GM21515 (cell line): ENCODE results near the gene AVPI1.

Experiments
- ATAC-seq: cut with Tn5 transposase; IDR thresholded peaks from one replicate; pipeline ENCODE4 v1.9.1; 2021; ENCODE audit not compliant: unreplicated experiment

AVPI1 gene, protein sequence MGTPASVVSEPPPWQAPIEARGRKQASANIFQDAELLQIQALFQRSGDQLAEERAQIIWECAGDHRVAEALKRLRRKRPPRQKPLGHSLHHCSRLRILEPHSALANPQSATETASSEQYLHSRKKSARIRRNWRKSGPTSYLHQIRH

DNA sequence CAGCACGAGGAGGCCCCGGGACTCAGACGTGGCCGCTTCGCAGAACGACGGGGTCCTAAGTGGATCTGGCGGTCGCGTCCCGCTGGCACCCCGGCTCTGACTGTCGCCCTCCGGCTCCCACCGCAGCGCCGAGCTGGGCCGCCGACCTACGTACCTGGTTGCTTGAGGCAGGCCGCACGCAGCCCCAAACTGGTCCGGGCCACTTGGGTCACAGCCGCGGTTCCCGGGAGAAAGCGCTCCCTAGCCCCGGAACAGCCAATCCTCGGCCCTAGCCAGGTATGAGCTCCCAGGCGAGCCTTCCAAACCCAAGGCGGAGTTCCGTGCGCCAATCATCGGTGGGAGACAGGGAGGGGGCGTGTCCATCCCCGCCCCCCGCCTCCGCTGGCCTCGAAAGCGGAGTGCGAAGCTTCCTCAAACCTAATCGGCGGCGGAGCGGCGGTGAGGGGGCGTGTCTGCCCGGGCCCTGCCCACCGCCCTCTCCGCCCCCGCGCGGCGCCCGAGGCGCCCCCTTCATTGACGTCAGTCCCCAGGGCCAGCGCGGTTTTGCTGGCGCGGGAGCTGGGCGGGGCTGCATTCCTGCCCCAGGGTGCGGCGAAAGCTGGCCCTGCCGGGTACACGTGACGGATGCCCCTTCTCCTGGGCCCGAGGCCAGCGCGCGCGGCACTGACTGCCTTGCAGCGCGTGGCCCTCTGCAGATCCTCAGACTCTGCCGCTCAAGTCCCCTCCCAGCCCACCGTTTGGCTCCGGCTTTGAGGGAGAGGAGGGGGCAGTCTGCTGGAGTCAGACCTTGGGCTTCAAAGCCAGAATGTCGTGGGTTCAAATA lies at the start of gene AVPI1:
Gene AVPI1, minus strand, starts transcription at position 280 of the 823 bp plus-strand sequence. CDS start 7,336 bp downstream, outside the sequence.
- ATAC-seq, result peak; percentile 94

DNA sequence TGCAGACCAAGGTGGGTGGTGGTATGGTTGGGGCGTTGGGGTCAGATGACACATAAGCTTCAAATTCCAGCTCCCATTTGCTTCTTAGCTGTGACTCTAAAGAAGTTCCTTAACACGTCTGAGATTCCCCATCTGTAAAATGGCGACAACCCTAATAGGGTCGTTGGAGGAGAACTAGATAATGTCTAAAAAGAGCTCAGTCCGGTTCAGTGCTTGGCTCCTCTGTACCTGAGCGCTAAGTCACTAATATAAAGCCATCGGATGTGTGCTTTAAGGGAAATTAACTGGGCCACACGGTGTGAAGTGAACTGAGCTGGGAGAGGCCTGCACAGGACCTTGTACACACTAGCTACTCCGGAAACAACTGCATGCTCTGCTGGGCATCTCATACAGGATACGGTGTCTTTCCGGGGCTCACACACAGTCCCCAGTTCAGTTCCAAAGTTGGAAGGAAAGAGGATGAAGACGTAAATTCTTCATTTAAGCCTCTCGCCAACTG lies 49.4 kb upstream of the AVPI1 start:
- ATAC-seq, result peak; percentile 29

DNA sequence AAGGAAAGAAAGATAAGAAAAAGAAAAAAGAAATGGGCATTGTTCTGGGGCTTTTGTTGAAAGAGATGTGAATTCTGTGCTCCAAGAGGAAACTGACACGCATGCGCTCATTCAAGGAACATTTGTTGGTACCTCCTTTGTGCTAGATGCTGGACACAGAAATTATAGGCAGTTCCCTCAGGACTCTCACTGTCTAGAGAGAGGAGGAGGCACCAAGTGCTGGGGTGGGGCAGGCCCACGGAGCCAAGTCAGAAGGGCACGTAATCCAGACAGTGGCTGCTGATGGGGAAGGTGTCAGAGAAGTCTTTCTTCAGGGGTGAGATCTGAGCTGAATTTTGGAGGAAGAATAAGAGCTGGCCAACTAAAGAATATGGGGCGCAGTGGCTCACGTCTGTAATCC lies 47.0 kb upstream of the AVPI1 start:
- ATAC-seq, result no peak

DNA sequence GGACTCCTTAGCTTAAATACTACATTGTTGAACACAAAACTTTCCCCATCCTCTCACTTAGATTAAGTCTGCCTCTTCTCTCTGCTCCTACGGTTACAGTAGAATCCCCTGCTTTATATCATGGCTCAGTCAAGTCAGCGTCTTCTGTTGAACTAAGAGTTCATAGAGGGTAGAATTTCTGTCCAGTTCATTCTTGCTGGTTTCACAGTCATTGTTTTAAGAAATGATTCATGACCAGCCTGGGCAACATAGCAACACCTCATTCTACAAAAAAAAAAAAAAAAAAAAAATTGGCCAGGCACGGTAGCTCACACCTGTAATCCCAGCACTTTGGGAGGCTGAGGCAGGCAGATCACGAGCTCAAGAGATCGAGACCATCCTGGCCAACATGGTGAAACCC lies 46.2 kb upstream of the AVPI1 start:
- ATAC-seq, result no peak

DNA sequence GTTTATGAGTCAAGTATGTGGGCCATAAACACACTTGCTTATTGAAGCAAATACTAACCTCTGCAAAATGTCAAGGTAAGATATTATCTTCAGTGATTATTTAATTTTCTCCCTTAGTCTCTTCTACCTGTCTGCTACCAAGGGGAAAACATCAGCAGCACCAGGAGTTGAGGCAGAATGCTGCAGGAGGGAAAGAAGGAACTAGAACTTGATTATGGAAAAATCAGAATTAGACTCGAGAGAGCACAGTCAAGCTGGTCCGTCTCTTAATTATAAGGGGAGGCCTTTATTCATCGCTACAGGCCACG lies 45.0 kb upstream of the AVPI1 start:
- ATAC-seq, result no peak

DNA sequence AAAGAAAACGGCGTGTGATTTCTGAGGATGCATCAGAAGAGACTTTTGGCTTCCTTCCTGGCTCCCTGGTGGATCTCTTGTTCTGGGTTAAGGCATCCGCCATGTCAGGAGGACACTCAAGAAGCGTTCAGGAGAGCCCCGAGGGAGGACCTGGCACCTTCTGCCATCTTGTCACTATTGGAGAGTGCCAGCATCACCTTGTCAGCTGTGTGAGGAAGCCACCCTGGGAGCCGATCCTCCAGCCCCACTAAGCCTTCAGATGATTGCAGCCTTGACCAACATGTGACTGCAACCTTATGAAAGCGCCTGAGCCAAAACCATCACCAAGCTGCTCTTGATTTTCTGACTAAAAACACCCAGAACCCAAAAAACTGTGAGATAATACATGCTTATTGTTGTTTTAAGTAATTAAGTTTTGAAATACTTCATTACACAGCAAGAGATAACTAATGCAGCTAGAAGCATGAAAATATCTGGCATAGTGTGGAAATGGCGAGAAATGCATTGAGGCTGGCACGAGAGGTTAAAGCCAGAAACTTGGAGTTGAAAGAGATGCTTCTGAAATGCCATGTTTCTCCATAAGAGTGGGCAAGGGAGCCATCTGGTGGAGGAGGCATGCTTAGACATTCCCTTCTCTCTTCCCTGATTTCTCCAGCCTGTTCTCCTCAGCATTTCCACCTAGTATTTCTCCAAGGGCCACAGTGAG lies 44.5 kb upstream of the AVPI1 start:
- no peak for ATAC-seq

DNA sequence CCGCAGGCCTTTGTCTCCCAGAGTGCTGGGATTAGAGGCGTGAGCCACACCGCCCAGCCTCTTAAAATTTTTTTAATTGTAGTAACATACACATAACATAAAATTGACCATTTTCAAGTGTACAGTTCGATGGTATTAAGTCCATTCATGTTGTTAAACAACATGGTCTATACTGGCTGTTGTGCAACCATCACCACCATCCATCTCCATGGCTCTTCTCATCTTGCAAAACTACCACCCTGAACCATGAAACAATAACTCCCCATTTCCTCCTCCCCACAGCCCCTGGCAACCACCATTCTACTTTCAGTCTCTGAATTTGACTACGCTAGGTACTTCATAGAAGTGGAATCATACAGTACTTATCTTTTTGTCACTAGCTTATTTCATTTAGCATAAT lies 42.0 kb upstream of the AVPI1 start:
- ATAC-seq, result no peak

DNA sequence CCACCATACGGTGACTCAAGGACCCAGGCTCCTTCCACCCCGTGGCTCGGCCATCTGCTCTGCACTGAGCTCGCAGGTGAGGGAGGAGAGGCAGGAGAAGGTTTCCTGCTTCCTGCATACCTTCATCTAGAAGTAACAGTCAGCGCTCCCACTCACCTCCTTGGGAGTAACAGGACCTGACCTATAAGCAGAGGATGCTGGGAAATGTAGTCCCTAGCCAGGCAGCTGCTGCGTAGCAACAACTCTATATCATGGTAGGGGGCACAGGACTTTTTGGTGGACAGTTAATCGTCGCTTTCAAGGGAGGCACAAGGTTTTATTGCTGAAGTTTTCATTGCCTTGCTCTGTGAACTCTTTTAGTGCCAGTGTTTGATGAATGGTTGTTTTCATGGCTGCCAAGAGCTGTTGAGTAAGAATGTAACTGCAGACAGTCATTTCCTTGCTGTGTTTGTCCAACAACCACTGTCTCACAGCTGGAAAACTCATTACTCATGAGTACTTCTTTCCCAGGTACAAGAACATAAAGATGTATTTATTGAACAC lies 39.7 kb upstream of the AVPI1 start:
- ATAC-seq, result no peak

DNA sequence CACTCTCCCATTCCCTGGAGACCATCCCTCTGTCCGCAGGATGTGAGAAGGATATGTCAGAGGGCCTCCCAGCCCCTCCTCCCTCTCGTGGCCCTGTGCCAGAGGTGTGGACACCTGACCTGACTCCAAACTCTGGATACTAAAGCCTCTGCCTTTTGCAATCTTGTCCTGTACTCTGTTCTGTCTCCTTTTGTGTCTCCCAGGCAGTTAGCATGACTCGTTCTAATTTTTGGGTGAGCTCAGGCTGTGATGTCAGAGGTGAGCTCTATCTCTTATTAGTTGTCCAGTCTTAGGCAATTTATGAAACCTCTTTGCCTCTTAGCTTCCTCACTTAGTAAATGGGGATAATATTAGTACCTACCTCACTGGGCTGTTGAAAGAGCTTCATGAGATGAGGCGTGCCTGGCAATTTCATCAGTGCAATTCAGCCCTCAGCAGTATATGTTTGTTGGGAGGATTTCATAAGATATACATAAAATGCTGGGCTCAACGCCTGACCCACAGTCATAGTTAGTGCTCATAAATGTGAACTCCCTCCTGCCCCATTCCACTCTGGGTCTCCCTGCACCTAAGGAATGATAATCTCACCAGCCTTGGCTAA lies 37.4 kb upstream of the AVPI1 start:
- no peak for ATAC-seq

DNA sequence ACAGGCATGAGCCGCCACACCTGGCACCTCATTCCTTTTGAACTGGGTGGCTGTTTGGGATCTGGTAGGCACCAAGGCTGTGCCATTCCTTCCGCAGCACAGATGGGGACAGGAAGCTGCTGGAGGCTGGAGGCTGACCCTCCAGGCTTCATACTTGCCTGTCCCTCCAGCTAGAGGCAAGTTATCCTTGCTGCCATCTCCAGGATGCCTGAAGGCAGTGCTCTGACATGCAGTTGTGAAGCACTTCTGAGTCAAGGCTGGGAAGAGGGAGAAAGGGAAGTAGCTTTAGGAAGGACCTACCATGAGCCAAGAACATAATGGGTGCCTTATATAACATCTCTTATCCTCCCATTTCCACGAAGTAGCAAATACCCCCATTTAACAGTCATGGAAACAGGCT lies 36.0 kb upstream of the AVPI1 start:
- ATAC-seq, result no peak

DNA sequence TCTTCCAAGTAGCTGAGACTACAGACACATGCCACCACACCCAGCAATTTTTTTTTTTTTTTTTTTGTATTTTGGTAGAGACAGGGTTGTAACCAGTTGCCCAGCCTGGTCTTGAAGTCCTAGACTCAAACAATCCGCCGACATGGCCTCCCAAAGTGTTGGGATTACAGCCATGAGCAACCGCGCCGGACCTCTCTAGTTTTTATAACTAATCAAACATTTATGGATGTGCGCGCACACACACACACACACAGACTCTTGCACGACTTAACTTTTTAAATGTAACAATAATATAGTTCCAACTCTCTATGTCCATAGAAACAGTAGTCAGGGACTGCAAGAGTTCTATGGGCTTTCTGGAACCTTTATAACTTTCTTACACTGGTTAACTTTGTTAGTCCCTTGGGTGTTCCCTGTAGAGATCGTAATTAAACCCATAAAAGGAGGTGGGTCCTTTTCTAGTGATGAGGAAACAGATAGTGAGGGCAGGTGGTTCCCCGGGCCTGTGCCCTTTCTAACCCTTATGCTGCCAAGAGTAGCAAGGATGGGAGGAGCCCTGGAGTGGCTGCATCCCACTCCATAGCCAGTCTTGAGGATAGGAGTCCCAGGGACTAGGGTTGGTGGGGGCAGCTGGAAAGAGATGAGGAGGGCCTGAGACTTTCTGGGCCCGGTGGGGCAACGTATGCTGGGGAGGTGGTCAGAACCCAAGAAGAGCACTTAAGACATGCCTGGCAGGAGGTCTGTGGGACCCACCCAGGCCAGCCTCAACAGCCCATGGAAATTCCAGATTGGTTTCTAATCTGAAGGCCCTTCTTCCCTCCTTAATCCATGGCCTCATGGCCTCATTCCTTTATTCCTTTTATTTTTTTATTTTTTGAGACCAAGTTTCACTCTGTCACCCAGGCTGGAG lies 35.1 kb upstream of the AVPI1 start:
- no peak for ATAC-seq

DNA sequence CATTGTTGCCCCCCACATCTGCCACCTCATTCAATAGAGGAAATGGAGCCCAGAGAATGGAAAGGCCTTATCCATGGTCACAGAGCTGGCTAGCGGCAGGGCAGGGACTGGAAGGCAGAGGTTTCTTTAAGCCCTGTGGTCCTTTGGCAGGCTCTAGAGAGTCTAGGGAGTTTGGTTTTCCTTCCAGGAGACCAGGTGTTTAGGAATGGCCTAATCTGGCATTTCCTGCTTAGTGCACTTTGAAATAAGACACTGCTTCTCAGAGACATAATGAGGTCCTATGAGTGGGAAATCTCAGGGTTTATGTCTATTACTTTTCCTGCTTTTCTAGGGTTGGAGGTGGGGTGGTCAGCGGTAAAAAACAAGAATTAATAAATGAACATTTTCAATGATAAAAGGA lies 32.6 kb upstream of the AVPI1 start:
- ATAC-seq, result no peak

DNA sequence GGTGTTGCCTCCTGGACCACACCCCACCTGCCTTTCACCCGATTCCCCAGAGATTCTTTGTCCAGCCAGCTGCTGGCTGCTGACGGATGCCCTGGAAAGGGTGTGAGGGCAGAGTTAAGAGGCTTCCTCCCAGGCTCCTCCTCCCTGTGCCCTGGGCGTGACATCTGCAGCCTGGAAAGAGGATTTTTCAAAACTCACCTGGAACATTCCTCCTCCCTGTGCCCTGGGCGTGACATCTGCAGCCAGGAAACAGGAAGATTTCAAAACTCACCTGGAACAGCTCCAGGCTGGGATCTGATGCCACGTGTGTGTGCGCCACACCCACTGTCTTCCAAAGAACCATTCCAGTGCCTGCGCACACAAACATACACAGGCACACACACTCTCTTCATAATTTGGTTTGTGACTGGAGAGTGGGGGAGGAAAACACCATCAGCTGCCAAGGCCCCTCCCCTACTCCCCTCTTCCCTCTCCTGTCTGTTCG lies 31.7 kb upstream of the AVPI1 start:
- no peak for ATAC-seq

DNA sequence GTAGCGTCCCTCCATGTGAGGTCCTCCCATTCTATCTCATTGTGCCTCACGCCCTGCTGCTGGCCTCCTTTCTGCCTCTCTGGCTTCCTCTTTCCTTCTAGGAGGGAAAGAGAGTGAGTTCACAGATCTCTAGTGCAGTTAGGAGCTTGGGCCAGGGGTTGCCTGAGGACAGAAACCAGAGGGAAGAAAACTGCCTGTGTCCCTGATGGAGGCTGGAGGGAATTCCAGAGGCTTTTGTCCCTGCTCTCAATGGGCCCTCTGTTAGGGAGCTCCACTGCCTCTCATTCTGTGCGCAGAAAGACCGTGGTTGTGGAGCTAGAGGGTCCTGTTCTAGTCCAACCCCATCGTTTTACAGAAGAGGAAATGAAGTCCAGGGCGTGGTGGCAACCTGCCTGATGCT lies 31.1 kb upstream of the AVPI1 start:
- ATAC-seq, result no peak

DNA sequence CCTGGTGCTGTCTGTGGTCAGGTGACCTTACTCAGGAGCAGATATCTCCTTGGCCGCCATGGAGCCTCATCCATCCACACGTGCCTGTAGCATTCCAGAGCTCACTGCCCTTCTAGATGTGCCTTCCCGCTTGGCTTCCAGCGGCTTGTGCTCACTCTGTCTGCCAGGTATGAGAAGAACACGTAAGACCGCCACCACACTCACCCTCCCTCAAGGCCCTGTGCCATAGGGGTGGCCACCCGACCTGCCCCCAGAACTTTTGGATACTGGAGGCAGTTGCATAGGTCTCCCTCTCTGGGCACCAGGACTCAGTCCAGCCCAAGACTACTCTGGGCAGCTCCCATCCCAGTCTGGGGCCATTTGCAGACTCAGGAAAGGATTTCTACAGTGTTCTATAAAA lies 30.6 kb upstream of the AVPI1 start:
- no peak for ATAC-seq

DNA sequence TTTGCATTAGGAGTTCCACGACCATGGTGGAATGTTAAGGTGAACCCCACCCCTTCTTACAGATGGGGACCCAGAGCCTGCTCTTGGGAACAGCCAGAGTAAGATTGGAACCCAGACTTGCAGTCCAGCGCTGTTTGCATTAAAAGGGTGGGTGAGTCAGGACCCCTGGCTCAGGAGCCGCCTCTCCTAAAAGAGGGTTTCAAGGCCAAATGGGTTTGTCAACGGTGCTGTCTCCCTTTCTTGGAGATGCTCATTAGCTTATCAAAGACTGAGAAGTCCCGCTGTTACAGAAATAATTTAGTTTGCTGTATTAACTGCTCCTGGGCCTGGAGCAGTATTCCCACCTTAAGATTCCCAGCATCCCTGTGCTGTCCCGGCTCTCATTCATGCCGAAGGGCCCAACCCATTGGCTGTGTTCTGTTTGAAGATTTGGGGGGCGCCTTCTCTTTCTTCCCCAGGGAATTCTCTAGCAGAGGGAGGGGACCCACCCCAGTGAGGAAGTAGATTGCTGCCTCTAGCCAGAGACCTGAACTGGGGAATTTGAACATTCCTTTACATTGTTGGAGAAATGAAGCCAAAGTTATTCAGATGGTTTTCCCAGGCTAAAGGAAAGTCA lies 28.3 kb upstream of the AVPI1 start:
- ATAC-seq, result no peak

DNA sequence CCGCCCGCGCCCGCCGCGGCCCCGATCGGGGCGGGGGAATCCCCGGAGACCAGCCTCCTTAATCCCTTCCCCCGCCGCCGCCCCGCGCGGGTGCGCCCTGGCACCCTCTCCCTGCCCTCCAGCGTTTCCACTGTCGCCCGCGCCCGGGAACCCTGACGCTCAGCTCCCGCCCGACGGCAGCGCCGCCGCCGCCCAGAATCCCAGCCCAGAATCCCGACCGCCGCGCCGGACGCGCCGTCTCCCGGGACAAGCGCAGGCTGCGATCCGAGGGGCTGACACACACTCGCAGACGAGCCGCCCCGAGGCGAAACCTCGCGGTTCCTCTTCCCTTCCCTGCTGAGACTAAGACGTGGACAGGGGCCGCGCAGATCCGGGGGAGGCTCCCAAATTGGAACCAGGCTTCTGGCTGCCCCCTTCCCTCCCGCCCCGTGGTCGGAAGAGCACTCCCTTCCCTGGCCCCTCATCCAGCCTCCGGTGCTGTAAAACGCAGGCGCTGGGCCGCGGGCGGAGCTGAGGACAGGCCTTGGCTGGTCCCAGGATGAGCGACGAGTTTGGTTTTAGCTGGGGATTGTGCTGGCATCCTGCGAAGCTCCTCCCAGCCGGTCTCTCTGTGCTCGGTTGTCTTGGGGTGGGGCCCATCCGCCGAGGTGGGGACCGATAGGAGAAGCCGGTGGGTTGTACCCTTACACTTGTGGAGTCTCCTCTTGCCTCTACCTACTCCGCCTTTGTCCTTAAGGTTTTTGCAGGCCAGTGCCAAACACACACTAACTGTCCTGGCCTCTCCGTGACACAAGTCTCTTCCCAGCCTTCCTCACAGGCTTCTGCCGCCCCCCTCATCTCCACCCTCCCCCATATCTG lies 27.6 kb upstream of the AVPI1 start:
- peak; percentile 49 for ATAC-seq

DNA sequence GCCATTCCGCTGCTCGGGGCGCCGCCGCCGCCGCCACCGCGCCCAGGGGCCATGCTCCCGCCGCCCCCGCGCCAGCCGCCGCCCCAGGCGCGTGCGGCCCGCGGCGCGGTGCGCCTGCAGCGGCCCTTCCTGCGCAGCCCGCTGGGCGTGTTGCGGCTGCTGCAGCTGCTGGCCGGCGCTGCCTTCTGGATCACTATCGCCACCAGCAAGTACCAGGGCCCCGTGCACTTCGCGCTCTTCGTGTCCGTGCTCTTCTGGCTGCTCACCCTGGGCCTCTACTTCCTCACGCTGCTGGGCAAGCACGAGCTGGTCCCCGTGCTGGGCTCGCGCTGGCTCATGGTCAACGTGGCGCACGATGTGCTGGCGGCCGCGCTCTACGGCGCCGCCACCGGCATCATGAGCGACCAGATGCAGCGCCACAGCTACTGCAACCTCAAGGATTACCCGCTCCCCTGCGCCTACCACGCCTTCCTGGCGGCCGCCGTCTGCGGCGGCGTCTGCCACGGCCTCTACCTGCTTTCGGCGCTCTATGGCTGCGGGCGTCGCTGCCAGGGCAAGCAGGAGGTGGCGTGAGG lies 26.9 kb upstream of the AVPI1 start:
- ATAC-seq, result peak; percentile 78
